Measurements from ENCODE around the gene PEAK1.

PEAK1 gene

DNA sequence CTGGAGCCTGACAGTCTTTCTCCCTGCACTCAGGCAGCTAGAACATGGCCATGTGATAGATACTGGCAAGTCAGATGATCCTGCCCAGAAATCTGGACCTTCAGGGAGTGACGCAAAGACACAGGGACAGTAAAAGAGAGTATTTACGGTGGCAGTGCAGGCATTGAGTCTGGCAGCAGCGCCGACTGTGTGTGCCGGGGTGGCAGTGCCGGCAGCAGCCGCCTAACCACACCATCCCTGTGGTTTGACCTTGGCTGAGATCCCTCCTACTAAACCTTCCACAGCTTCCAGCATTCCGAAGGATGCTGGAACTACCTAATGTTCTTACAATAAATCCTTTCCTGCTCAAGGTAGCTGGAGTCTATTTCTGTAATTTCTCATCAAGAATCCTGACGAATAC is 344.4 kb downstream of the PEAK1 start:
- DNase-seq, result no peak

DNA sequence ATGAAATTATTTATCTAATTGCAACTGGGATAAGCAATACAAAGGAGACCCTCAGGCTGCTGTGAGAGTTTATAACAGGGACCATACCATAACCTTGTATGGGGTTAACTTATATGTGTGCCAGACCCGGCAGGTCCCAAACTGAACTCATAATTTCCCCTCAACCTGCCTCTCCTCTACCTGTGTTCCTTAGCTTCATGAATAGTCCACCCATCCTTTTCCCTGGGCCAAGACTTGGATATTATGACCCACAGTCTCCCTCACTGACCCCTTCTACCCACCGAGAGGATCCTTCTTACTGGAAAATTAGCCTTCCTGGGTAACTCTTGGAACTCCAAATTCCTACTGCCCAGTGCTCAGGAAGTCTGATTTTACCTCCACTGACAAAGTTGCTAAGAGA is 345.6 kb downstream of the PEAK1 start:
- DNase-seq, result no peak

DNA sequence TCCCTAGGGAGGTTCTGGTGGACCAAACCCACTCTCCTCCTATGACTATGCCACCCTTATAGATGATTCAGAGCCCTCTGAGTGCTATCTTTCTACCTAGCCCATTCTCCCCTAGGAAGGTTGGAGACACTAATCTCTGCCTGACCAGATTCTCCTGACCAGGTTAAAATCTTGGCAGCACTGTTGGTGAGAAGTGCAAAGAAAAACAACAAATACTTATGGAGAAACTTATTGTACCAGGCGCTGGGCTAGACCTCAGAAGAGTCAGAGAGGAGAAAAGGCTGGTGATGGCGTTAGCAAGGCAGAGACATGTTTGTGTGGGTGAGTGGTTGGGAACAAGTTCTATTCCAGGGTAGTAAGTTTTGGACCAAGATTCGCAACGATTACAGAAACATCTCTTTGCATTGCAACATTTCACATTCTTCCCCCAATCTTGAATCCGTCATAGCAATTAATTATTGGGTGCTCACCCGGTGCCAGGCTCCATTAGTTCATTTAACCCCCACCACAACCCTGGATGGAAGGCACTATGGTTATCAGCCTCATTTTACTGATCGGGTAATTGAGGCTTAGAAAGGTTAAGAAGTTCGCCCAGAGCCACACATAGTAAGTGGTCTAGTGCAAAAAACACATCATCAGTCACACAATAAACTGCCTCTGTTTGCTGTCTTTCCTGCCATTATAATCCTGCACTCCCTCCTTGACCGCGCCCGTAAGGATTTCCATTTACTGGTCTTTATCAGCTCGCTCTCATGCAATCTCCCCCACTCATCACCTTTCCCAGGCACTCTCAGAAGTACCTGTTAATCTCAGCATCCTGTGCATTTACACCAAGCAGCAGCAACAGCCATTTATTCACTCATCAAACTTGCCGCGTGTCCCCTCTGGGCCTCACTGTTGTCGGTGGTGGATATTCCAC is 348.3 kb downstream of the PEAK1 start:
- no peak for DNase-seq

DNA sequence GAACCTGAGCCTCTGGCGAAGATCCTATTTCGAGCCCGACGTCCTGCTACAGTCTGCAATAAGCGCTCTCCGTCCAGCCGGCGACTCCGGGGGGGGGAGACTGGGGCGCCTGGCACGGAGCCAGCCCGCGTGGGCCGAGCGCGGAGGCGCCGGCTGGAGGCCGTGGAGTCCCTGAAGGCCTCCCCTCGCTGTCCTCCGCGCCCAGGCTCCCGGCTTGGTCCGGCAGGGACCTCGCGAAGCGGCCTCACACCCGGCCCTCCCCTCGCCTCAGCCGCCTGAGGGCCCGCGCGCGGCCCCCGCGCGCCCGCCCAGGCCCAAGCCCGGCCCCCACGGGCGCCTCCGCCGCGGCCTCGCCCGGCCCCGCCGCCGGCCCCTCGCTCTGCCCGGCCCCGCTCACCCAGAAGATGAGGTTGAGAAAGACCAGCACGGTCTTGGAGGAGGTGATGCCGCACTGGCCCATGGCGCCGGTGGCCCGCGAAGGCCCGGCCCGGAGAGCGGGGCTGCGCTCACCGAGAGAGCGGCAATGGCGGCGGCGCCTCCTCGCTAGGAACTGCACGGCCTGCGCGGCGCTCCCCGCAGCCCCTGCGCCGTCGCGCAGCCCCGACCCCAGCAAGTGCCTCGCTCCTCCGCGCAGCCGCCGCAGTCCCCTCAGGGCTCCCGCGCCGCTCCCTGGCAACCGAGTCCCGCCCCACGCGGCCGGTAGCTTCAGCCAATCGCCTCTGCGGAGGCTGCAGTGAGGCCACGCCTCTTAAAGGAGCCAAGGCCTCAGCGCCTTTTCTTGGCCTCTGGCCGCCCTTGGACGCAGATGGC is 349.2 kb downstream of the PEAK1 start, which contains the start of gene TSPAN3:
TSPAN3 (minus strand) TSS at position 615 of the 810 bp plus-strand sequence; CDS start at position 460, 155 bp downstream.
- peak; percentile 94 for DNase-seq

DNA sequence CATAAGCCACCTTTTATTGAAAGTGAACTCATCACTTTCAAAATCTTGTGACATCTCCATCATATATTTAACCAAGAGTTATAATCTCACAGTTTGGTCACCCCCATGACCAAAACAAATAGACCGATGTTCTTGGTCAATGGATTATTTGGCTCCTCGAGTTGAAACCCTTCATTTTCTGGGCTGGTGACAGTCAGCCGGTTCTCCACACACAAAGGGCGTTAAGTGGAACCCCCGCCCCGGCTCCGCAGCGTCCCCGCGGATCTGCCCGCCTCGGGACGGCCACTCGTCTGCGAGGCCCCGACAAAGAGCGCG is 349.8 kb downstream of the PEAK1 start:
- DNase-seq, result no peak

DNA sequence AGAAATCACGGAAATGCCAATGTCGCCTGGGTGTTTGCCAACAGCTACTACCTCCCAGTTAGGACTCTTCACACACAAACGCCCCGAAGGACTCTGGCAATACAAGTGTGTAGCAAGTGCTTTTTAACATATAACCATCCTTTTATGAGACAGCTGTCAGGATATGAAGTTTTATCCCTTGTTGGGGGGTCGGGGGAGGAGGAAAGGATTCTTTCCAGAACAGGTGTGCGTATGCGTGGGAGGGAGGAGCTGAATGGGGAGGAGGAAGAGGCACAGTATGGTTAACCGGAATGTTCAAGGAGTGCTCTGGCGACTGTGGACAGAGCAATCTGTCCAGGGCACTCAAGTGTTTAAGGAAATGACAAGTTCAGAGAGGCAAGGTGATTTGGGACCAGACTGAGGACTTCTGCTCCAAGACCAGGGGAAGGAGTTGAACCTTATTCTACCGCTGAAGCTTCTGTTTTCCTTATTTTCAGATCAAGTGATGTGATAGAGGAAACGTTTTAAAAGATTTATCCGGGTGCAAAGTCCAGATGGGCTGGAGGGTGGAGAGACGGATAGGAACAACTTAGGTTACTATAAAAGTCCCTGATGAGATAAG is 350.3 kb downstream of the PEAK1 start:
- DNase-seq, result no peak

DNA sequence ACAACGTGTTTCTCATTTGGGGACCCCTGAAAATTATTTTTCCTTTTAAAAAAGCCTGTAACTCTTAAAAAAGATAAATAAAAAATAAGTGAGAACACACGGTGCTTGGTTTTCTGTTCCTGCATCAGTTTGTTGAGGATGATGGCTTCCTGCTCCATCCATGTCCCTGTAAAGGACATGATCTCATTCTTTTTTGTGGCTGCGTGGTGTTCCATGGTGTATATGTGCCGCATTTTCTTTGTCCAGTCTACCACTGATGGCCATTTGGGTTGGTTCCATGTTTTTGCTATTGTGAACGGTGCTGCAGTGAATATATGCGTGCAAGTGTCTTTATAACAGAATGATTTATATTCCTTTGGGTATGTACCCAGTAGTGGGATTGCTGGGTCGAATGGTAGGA is 351.3 kb downstream of the PEAK1 start:
- no peak for DNase-seq

DNA sequence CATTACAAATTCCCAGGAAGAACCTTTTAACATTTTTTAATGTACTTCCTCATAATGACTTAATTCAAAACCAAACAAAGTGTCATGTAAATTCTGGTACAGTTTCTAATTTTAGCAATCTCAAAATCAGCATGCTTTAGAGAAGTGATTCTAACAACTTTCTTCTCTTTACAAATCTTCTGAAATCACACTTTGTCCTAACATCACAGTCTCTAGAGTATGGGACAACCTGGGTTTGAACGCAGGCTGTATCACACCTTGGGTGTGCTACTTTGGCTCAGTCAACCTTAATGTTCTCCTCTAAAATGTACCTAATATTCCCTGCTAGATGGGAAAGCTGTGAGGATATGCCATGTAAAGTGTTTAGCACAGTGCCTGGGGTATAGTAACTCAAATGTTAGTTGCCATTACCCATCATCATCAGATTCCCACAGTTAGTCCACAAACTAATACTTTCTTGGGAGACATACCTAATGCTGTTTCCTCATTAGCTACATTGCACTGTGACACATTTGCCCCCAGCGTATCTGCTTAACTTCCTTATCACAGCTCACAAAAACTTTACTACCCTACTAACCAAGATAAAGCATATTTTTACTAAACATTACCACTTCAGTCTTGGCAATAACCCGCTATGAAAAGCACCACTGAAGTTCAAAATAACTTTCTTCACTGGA is 352.1 kb downstream of the PEAK1 start:
- DNase-seq, result no peak

DNA sequence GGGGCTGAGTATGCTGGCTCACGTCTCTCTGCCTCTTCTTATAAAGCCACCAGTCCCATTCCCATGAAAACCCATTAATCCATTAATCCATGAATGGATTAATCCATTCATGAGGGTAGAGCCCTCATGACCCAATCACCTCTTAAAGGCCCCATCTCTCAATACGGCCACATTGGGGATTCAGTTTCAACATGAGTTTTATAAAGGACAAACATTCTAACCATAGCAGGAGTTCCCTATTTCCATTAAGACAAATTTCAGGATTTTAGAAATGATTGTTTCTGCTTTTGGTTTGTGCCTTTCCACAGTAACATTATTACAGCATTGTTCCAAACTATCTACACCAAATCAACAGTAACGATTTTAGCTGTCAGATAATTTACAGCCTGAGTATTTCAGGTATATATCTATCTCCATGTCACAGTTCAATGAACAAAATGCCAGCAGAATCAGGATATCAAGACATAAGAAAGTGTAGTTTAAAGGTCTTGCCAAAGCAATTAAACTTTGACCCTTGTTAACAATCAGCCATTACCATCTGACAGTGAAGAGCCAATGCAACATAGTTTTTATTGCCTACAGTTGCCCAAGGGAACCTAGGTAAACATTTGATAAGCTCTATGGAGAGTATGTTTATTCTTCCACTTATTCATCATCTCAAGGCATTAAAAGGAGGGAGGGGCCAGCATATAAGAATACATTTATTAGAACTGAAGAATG is 352.8 kb downstream of the PEAK1 start:
- no peak for DNase-seq

DNA sequence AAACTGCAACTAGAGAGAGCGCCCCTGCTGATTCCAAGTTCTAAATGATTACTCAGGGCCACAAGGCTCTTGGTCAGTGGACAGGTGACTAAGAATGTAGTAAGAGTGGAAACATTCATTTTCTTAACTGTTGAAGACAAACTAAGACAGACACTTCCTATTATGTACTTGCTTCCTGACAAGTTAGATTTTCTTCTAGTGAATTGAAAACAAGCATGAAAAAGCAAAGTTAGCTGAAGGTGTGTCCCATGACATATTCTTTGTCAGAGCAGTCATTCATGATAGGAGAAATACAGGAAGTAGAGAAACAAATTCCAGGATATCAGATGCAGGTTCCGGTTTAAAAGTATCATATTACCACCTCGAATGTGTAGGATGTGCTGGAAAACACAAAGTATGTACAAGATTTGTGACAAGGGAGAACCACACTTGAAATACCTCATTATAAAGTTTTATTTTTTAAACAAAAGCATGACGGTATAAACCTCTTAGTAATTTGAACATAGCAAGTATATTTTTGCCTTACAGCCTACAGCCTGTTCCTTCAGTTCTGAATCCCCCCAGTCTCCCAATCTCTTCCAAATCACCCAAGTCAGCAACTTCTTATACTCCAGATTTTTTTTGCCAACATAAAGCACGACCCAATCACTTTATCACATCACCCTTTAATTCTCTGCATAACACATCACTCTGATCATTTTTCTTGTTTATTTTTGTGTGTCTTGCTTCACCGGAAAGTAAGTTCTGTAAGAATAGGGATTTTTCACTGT is 355.2 kb downstream of the PEAK1 start:
- DNase-seq, result no peak

DNA sequence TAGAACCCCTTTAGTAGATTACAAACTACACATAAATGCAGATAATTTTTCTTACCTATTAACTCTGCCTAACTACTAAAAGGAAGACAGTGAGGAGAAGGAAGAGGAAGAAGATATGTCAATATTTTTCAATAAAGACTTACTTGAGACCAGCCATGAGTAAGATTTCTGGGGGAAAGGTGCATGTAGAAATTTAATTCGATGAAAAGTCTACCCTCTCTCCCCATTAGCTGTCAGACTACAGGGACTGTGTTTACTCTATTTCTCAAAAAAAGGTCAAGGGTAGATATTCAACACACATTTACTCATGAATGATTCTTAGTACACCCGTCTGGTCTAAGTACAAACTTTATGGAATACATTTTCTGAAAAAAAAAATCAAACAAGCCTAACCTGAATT is 355.8 kb downstream of the PEAK1 start:
- no peak for DNase-seq

DNA sequence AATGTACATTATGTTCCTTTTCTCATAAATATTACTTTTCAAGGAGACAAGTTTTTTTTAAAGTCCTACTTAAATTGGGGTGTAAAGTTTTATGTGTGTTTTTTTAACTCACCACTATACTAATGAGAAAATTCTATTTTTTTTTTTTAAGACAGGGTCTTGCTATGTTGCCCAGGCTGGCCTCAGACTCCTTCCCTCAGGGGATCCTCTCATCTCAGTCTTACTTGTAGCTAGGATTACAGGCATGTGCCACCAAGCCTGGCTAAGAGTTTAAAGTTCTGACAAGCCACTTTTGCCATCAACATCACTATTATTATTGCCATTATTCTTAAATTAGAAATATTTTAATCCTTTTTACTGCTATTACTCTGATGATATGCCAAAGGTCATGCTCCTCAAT is 356.7 kb downstream of the PEAK1 start:
- no peak for DNase-seq

DNA sequence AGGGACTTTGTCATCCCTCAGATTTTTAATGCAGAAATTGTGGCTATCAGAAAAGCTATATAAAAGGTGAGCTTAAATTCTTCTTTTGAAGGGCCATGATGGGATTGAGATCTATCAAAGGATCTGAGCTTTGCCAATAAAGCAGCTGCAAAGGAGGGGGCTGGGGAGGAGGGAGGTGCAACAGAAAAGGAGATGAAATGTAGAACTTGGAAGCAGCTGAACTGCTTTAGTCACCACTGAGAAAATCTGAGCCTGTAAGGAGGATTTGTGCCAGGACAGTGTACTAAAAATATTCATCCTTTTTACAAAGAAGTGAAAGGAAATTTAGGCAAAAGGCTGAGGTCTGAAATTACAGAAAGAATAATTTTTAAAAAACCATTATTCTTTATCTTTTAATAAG is 359.4 kb downstream of the PEAK1 start:
- no peak for DNase-seq

DNA sequence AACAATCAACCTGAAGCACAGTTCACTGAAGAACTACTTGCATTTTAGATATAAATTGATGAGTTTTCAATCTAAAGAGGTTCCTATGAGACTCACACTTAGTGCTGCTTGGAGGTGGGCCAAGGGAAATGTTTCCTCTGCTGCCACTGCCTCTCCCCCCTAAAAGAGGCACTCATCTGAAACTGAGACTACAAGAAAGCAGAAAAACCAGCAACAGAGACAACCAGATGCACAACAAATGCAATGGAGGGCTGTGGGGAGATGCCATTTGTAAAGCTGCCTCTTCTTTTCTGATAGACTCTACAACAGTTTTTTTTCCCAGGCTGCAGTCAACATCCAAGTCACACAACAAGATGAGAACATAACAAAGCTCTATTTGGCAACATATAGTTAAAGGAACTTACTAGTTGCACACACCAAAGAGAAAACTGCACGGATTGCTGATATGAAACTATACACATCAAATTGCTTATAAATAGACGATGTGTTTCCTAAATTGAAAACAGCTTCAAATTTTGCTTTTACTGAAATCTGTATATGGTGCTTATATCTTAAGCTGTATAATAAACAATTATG is 360.0 kb downstream of the PEAK1 start:
- no peak for DNase-seq

DNA sequence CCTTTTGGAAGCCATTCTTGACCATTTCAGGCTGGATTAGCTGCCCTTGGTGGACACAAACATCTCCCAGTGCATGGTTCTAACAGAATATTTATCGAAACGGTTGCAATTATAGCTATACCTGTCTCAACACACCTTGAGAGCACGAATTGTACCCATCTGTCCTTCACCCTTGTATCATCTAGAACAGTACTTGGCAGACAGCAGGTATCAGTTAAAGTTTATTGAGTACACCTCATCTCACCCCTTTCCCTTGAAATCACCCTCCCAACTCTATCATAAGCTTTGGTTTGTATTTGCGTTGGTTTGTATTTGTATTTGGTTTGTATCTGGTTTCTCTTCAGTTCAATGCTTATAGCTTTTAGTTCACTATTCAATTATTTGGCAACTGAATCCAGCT is 361.4 kb downstream of the PEAK1 start:
- no peak for DNase-seq

DNA sequence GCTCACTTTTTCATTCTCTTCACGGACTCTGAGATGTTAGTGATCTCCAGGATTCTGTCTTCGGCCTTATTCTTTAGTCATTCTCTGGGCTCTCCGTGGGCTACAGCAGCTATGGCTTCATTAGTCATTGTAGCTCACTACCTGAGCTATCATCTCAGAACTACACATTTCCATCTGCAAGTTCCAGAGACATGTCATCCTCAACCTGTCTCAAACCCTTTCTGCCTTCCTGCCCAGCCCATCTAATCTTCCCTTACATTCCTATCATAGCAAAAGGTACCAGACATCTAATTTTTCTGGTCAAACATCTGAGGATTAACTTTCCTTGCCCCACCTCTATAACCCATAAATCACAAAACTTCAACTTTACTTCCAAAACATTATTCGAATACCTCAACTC is 362.2 kb downstream of the PEAK1 start:
- no peak for DNase-seq

DNA sequence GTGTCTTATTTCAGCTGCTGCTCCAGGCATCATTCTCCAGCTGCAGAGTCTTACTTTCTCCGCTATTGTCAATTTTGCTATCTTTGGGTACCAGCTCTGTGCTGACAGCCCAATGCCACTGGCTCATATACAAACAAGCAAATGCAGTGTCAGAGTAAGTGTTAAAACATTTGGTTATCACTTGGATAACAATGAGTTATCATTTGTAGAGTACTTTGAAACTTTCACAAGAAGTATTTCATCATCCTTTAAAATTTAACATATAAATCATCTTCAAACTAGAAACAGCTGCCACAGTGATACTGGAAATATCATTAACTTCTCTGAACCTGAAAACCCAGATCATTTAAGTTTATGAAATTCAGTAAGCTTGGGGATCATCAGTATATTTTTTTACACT is 362.8 kb downstream of the PEAK1 start:
- no peak for DNase-seq

DNA sequence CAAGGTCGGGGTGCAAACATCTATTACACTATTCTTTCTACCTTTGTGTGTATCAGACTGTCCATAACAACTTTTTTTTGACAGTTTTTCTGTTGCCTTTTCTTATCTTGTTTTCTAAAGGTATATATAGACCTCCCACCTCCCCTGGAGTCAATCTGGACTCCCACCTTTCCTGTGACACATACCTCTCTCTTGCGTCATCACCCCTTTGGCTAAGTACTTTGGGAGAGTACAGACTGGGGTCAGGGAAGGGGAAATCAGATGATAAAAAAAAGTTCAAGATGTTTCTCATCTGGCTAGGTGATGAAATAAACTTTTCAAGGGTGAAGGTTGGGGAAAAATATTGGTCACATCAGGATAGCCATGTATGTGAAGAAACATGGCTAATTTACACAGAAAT is 366.2 kb downstream of the PEAK1 start:
- DNase-seq, result no peak

DNA sequence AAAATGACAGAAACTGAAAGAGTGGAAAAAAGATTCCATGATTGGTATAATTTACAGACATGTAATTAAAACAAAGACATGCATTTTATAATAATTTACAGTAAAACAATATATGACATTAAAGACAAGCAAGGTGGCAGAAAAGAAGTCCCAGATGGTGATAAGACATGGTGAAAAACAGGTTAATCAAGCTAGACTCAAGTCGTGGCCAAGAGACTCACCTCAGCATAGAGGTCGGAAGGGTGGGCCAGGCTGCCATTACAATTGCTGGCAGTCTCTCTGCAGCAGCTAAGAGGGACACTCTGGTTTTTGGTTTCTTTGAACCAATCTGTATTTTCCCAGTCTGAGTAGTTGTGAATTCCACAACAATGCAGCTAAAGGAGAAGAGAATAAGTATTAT is 367.3 kb downstream of the PEAK1 start:
- no peak for DNase-seq
